ENCODE measurements around the gene STK39.

STK39 gene

GRCh38 chr2:168196764-168197180 lies 50.6 kb downstream of the STK39 start:
- Mint-ChIP-seq H3K27me3 (ENCODE audit: low read depth) (no peaks in the 10 kb centered on the region), H3K4me3 (no peak overlapping the region), H3K36me3 (ENCODE audit: low read depth) (no peaks in the 10 kb centered on the region), H3K9me3 (no peaks in the 10 kb centered on the region), H3K27ac (no peak overlapping the region), H3K4me1 (peaks cover 33% of the 10 kb centered on the region)
- TF ChIP-seq CTCF (IDR thresholded peaks at IDR 0.05; ENCODE audit: unreplicated experiment in 3 of 3), result no peak

GRCh38 chr2:168194784-168195522 lies 52.4 kb downstream of the STK39 start:
- TF ChIP-seq CTCF (IDR thresholded peaks at IDR 0.05; ENCODE audit: unreplicated experiment in 3 of 3), result no peak
- Mint-ChIP-seq H3K9me3 (no peaks in the 10 kb centered on the region), H3K27ac (no peak overlapping the region), H3K36me3 (ENCODE audit: low read depth) (no peaks in the 10 kb centered on the region), H3K4me1 (peaks cover 28% of the 10 kb centered on the region), H3K27me3 (ENCODE audit: low read depth) (no peaks in the 10 kb centered on the region), H3K4me3 (no peak overlapping the region)

GRCh38 chr2:168192839-168193616 lies 54.4 kb downstream of the STK39 start:
- no peaks in the 10 kb centered on the region for H3K9me3 Mint-ChIP-seq
- no peak for TF ChIP-seq CTCF (IDR thresholded peaks at IDR 0.05; ENCODE audit: unreplicated experiment in 3 of 3)
- H3K36me3 Mint-ChIP-seq (ENCODE audit: low read depth), result no peaks in the 10 kb centered on the region
- H3K4me3 Mint-ChIP-seq, result no peak overlapping the region
- H3K4me1 Mint-ChIP-seq, result peaks cover 38% of the 10 kb centered on the region
- no peaks in the 10 kb centered on the region for H3K27me3 Mint-ChIP-seq (ENCODE audit: low read depth)
- peak overlapping the region in 1 of 3 experiments; percentile 12 for H3K27ac Mint-ChIP-seq

- no peaks in the 10 kb centered on the region for H3K9me3 Mint-ChIP-seq
- peaks cover 45% of the 10 kb centered on the region for H3K4me1 Mint-ChIP-seq
- H3K27ac Mint-ChIP-seq, result peak overlapping the region in 2 of 3 experiments; percentile 56 to 70
- H3K4me3 Mint-ChIP-seq, result no peak overlapping the region
- no peaks in the 10 kb centered on the region for H3K36me3 Mint-ChIP-seq (ENCODE audit: low read depth)
- TF ChIP-seq CTCF (IDR thresholded peaks at IDR 0.05; ENCODE audit: unreplicated experiment in 3 of 3), result no peak
- H3K27me3 Mint-ChIP-seq (ENCODE audit: low read depth), result no peaks in the 10 kb centered on the region
Observed at GRCh38 chr2:168191955-168192785, 55.2 kb downstream of the STK39 start.

GRCh38 chr2:168190590-168191336 lies 56.6 kb downstream of the STK39 start:
- Mint-ChIP-seq H3K4me1 (peaks cover 55% of the 10 kb centered on the region), H3K36me3 (ENCODE audit: low read depth) (no peaks in the 10 kb centered on the region), H3K27me3 (ENCODE audit: low read depth) (no peaks in the 10 kb centered on the region), H3K27ac (no peak overlapping the region), H3K4me3 (no peak overlapping the region), H3K9me3 (no peaks in the 10 kb centered on the region)
- TF ChIP-seq CTCF (IDR thresholded peaks at IDR 0.05; ENCODE audit: unreplicated experiment in 3 of 3), result no peak

Data from nephron (organoid).